ENCODE data around the gene ANKRD6. TPM values are rescaled to one million over a fixed set of nuclear protein-coding genes. Genes with fewer than 3 reads are reported as not detected.

ANKRD6 gene
- total RNA-seq, 1 experiment from 2014 or later = 14.7 TPM

GRCh38 chr6:89459501-89459900 lies 26.5 kb downstream of the ANKRD6 start:
- Mint-ChIP-seq H3K9me3 (ENCODE audit: low read depth, unreplicated experiment) (peaks cover 3% of the 10 kb centered on the region), H3K27ac (ENCODE audit: unreplicated experiment) (no peak overlapping the region), H3K4me1 (ENCODE audit: low read depth, unreplicated experiment) (no peaks in the 10 kb centered on the region), H3K4me3 (ENCODE audit: low read depth, unreplicated experiment) (no peak overlapping the region), H3K36me3 (ENCODE audit: insufficient read depth, unreplicated experiment) (no peaks in the 10 kb centered on the region), H3K27me3 (ENCODE audit: unreplicated experiment) (no peaks in the 10 kb centered on the region)
- BruUV-seq (replicated peaks) = no TSS peak
- CTCF ChIA-PET = no interaction called here
- DNase-seq = no peak
- intact Hi-C loops (cut with micrococcal nuclease; ENCODE audit: unreplicated experiment) = no loop called here
- TF ChIP-seq CTCF (IDR thresholded peaks at IDR 0.05; ENCODE audit: unreplicated experiment) = no peak

- CTCF ChIA-PET = interaction anchor here (0.7 kb wide), 1 partner anchor 8 kb away, joined by 3 read pairs; no protein-coding TSS in a partner anchor
- Mint-ChIP-seq H3K4me3 (ENCODE audit: low read depth, unreplicated experiment) (no peak overlapping the region), H3K9me3 (ENCODE audit: low read depth, unreplicated experiment) (peaks cover 1% of the 10 kb centered on the region), H3K36me3 (ENCODE audit: insufficient read depth, unreplicated experiment) (no peaks in the 10 kb centered on the region), H3K27me3 (ENCODE audit: unreplicated experiment) (no peaks in the 10 kb centered on the region), H3K27ac (ENCODE audit: unreplicated experiment) (no peak overlapping the region), H3K4me1 (ENCODE audit: low read depth, unreplicated experiment) (no peaks in the 10 kb centered on the region)
- intact Hi-C loops (cut with micrococcal nuclease; ENCODE audit: unreplicated experiment) = no loop called here
- TF ChIP-seq CTCF (IDR thresholded peaks at IDR 0.05; ENCODE audit: unreplicated experiment) = no peak
- BruUV-seq (replicated peaks) = no TSS peak
- no peak for DNase-seq
Observed at GRCh38 chr6:89460713-89461112, 27.8 kb downstream of the ANKRD6 start.

- H3K36me3 Mint-ChIP-seq (ENCODE audit: insufficient read depth, unreplicated experiment) = no peaks in the 10 kb centered on the region
- no peaks in the 10 kb centered on the region for H3K27me3 Mint-ChIP-seq (ENCODE audit: unreplicated experiment)
- no peak overlapping the region for H3K4me3 Mint-ChIP-seq (ENCODE audit: low read depth, unreplicated experiment)
- CTCF ChIA-PET = interaction anchor here (0.5 kb wide), 1 partner anchor 174 kb away, joined by 6 read pairs; no protein-coding TSS in a partner anchor
- no peaks in the 10 kb centered on the region for H3K9me3 Mint-ChIP-seq (ENCODE audit: low read depth, unreplicated experiment)
- BruUV-seq (replicated peaks) = no TSS peak
- H3K4me1 Mint-ChIP-seq (ENCODE audit: low read depth, unreplicated experiment) = no peaks in the 10 kb centered on the region
- no peak for DNase-seq
- H3K27ac Mint-ChIP-seq (ENCODE audit: unreplicated experiment) = no peak overlapping the region
- intact Hi-C loops (cut with micrococcal nuclease; ENCODE audit: unreplicated experiment) = no loop called here
- no peak for TF ChIP-seq CTCF (IDR thresholded peaks at IDR 0.05; ENCODE audit: unreplicated experiment)
Observed at GRCh38 chr6:89462503-89462902, 29.6 kb downstream of the ANKRD6 start.

- H3K4me3 Mint-ChIP-seq (ENCODE audit: low read depth, unreplicated experiment) = no peak overlapping the region
- no peak overlapping the region for H3K27ac Mint-ChIP-seq (ENCODE audit: unreplicated experiment)
- no peaks in the 10 kb centered on the region for H3K27me3 Mint-ChIP-seq (ENCODE audit: unreplicated experiment)
- no peaks in the 10 kb centered on the region for H3K36me3 Mint-ChIP-seq (ENCODE audit: insufficient read depth, unreplicated experiment)
- CTCF ChIA-PET = interaction anchor here (0.7 kb wide), 1 partner anchor 13 kb away, joined by 3 read pairs; no protein-coding TSS in a partner anchor
- no TSS peak for BruUV-seq (replicated peaks)
- H3K4me1 Mint-ChIP-seq (ENCODE audit: low read depth, unreplicated experiment) = no peaks in the 10 kb centered on the region
- no peak for DNase-seq
- intact Hi-C loops (cut with micrococcal nuclease; ENCODE audit: unreplicated experiment) = no loop called here
- TF ChIP-seq CTCF (IDR thresholded peaks at IDR 0.05; ENCODE audit: unreplicated experiment) = no peak
- H3K9me3 Mint-ChIP-seq (ENCODE audit: low read depth, unreplicated experiment) = no peaks in the 10 kb centered on the region
Observed at GRCh38 chr6:89464295-89464694, 31.3 kb downstream of the ANKRD6 start.
